GM12864 (cell line): Measurements from ENCODE around the gene ASPHD2.

Experiments used
- DNase-seq: peaks from one replicate; pipeline ENCODE4 v3.0.0-alpha.2; 2011; ENCODE audit warnings: low read depth
- H3K4me3 ChIP-seq: 2 replicates; pipeline ENCODE4 v1.5.1; 2011; ENCODE audit warnings: mild to moderate bottlenecking, low read depth, low read length, control low read depth
- TF ChIP-seq, protein P1 (sequence below): IDR thresholded peaks from 2 replicates; pipeline ENCODE4 v1.5.1; 2011; ENCODE audit warnings: low read depth, mild to moderate bottlenecking, moderate library complexity, low read length, control low read depth, inconsistent platforms; ENCODE audit errors: missing control alignments

ASPHD2 gene

DNA sequence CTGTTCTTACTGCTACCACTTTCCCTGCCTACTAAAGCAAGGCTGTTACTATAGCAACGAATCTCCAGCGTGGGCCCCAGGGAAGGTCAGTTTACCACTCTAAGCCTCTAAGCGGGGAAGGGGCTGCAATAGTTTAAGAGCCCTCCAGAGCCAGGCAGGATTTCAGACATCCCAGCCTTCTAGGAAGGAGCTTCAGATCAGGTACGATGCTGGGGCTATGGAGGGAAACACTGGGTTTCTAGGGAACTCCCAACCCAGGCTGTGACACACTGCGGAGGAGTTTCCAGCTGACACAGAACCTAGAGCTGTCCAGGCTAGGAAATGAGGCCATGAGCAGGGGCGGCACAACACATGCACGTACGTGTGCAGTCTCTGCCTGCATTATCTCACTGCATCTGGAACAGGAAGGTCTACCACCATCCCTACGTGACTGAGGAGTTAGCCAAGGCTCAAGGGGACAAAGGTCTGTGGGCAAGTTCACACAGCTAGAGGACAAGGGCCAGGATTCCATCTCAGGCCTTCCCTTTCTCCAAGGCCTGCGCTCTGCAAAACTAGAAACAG lies 34.1 kb downstream of the ASPHD2 start:
- no peak overlapping the region for H3K4me3 ChIP-seq
- TF ChIP-seq, protein P1, sequence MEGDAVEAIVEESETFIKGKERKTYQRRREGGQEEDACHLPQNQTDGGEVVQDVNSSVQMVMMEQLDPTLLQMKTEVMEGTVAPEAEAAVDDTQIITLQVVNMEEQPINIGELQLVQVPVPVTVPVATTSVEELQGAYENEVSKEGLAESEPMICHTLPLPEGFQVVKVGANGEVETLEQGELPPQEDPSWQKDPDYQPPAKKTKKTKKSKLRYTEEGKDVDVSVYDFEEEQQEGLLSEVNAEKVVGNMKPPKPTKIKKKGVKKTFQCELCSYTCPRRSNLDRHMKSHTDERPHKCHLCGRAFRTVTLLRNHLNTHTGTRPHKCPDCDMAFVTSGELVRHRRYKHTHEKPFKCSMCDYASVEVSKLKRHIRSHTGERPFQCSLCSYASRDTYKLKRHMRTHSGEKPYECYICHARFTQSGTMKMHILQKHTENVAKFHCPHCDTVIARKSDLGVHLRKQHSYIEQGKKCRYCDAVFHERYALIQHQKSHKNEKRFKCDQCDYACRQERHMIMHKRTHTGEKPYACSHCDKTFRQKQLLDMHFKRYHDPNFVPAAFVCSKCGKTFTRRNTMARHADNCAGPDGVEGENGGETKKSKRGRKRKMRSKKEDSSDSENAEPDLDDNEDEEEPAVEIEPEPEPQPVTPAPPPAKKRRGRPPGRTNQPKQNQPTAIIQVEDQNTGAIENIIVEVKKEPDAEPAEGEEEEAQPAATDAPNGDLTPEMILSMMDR: no peak
- no peak for DNase-seq

DNA sequence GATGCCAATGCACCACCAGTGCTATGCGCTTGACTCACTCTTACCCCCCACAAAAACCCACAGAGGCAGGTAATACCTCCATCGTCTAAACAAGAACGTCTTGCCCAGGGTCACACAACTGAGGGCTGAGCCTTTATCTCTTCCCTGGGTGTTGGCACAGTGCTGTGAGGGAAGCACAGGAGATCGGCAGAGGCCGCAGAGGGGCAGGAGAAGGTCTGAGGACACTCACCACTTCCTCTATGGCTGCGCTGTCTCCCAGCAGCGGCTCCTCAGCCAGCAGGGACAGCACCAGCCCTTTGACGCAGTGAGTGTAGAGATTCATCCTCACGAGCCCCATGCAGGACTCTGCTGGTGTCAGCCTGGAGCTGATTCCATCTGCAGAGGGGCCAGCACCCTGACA lies 34.6 kb downstream of the ASPHD2 start:
- H3K4me3 ChIP-seq: no peak overlapping the region
- TF ChIP-seq, protein P1: no peak
- no peak for DNase-seq

DNA sequence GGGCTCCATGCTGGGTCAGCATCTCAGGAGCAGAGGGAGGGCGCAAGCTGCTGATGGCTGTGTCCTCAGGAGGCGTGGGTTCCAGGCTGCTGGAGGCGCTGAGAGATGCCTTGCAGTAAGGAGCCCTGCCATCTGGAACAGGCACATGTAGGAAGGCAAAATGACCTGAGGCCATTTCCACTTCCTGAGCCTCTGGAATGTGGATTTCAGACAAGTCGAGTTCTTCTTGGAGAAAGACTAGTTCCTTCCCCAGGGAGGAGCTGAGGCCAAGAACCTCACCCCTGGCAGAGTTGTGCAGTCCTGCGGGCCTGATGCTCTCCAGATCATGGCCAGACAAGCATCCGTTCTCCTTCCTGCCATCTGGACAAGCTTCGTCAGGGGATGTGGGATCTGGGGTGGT lies 35.3 kb downstream of the ASPHD2 start:
- TF ChIP-seq, protein P1: no peak
- no peak for DNase-seq
- H3K4me3 ChIP-seq: no peak overlapping the region

DNA sequence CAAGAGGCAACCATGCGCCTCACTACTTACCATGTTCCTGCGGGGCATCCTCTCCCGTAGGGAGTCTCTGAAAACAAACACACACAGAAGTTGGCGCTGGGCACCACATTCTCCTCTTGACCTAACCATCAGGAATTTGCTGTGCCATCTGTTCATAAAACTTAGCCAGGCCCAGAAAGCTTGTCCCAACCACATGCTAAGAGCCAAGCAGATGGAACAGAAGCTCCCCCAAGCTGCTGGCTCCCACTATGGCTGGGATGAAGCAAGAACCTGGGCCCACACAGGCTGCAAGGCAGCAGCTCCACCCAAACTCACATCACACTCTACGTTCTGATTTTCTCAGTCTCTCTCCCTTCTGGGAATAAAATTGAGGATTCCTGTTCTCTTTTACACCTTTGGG lies 37.1 kb downstream of the ASPHD2 start:
- no peak for DNase-seq
- TF ChIP-seq, protein P1: no peak
- H3K4me3 ChIP-seq: no peak overlapping the region

DNA sequence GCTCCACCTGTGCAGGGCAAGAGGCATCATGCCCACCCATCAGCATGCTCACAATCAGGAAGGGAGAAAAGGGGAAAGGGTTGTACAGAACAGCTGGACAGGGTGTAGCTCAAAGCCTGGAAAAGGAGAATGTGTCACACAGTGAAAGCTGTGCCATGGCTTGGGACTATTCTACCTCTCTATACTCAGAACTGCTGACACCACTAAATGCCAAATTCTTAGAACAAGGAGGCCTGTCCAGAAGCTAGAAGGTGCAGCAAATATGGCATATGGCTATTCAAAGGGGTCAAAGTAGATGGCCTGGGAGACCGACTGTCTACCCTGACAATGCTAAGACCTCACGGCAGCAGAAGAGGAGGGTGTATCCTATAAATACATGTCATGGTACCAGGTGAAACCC lies 41.7 kb downstream of the ASPHD2 start:
- H3K4me3 ChIP-seq: no peak overlapping the region
- no peak for DNase-seq
- TF ChIP-seq, protein P1: no peak

DNA sequence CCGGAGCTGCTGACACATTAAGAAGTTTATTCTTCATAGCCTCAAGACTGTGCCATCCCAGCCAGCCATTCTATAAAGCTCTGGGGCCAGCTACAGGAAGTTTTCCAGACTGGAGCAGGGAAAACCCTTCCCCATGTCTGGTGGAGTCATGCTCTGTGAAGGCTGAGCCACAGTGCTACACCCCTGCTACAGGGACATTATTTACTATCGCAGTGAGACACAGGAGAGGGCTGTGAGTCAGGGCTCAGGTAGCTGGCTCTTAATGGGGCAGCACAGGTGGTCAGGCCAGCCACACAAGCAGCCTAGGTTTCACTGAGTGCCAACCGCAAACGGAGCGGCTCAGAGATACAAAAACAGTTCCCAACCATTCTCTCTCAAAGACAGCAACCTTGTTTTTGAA lies 42.5 kb downstream of the ASPHD2 start:
- no peak for DNase-seq
- H3K4me3 ChIP-seq: no peak overlapping the region
- TF ChIP-seq, protein P1: no peak

DNA sequence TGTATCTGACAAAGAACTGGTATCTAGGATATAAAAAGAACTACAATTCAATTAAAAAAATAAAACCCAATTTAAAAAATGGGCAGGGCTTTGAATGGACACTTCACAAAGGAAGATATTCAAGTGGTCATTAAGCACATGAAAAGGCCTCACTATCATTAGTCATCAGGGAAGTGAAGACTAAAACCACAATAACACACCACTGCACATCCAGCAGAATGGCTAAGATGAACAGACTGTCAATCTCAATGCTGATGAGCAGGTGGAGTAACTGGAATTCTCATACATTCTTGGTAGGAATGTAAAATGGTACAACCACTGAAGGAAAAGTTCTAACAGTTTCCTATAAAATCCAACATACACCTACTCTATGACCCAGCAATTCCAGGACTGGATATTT lies 45.6 kb downstream of the ASPHD2 start:
- no peak for DNase-seq
- no peak overlapping the region for H3K4me3 ChIP-seq
- TF ChIP-seq, protein P1: no peak
